Neural progenitor cell (in vitro differentiated cells): ENCODE data around the gene VEPH1.

Experiments used
- EZH2 ChIP-seq: fragments of 200-600 bp; sonication (generic); IDR thresholded peaks from 2 replicates; pipeline ENCODE4 v1.6.1; 2017; ENCODE audit warnings: antibody characterized with exemption, mild to moderate bottlenecking, moderate library complexity
- EZH2phosphoT487 ChIP-seq: fragments of 200-600 bp; sonication (generic); IDR thresholded peaks from 2 replicates; pipeline ENCODE4 v1.6.1; 2017; ENCODE audit warnings: antibody characterized with exemption

DNA sequence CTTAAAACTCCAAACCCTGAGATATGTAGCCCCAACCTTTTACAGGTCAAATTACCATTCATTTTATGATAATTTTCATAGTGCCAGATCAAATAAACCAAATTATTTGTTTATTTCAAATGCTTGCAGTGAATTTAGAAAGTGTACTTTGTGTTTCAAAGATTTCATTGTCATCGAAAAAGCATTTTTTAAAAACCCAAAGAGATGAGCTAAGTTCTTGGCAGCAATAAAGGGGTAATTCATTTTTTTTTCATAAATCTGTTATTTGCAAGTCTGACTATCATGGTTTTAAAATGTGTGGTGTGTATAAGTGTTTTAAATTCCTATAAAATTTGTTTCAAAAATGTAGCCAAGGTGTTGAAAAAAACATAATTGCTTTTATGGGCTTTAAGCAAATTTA lies 49.4 kb downstream of the VEPH1 start:
- no peak for TF ChIP-seq EZH2
- TF ChIP-seq EZH2phosphoT487 = no peak
